Activated T-cell treated with anti-CD3 and anti-CD28 coated beads, Interleukin-2, amount 50 U/mL, for 48 hours (primary cell): ENCODE results near the gene CBY3.
"Not testable (repeated sequence)": the region's sequence is repeated elsewhere in the genome, so short reads cannot be mapped to it uniquely, and the experiment has no call there.

Experiments used
- DNase-seq, 2 experiments: peaks; one replicate each; pipeline ENCODE4 v3.0.0-alpha.2; 2020

CBY3 gene

GRCh38 chr5:179680780-179681401 lies at the start of gene CBY3:
Gene CBY3, minus strand, starts transcription at chr5:179681034. Its CDS starts 116 bp downstream, at chr5:179680918.
- no peak for DNase-seq

GRCh38 chr5:179730356-179730755 lies 49.5 kb upstream of the CBY3 start:
- DNase-seq, result no peak

- DNase-seq, result no peak
Observed at GRCh38 chr5:179729727-179730126, 48.9 kb upstream of the CBY3 start.

- no peak for DNase-seq
Observed at GRCh38 chr5:179729303-179729702, 48.5 kb upstream of the CBY3 start.

- DNase-seq, result no peak
Observed at GRCh38 chr5:179727106-179727505, 46.3 kb upstream of the CBY3 start.

- DNase-seq, result no peak
Observed at GRCh38 chr5:179724163-179724562, 43.3 kb upstream of the CBY3 start.

- no peak for DNase-seq
Observed at GRCh38 chr5:179720222-179720621, 39.4 kb upstream of the CBY3 start.

- no peak for DNase-seq
Observed at GRCh38 chr5:179716286-179716685, 35.5 kb upstream of the CBY3 start.

- no peak for DNase-seq
Observed at GRCh38 chr5:179700401-179700918, 19.6 kb upstream of the CBY3 start.

GRCh38 chr5:179699616-179700237 lies 18.9 kb upstream of the CBY3 start:
- DNase-seq, result peak; percentile 67 to 68

GRCh38 chr5:179698935-179699615 lies 18.2 kb upstream of the CBY3 start, which contains the start of gene CANX:
Gene CANX, plus strand, starts transcription at chr5:179698967. Its CDS starts 6,715 bp downstream, at chr5:179705682.
- DNase-seq, result no peak

- DNase-seq, result peak; percentile 99
Observed at GRCh38 chr5:179697993-179698934, 17.4 kb upstream of the CBY3 start.

- DNase-seq, result not testable (repeated sequence)
Observed at GRCh38 chr5:179697543-179697942, 16.7 kb upstream of the CBY3 start.

GRCh38 chr5:179697108-179697507 lies 16.3 kb upstream of the CBY3 start:
- DNase-seq, result no peak

- DNase-seq, result no peak
Observed at GRCh38 chr5:179696603-179697002, 15.8 kb upstream of the CBY3 start.

GRCh38 chr5:179694561-179694960 lies 13.7 kb upstream of the CBY3 start:
- no peak for DNase-seq

GRCh38 chr5:179689212-179689611 lies 8.4 kb upstream of the CBY3 start:
- DNase-seq, result not testable (repeated sequence)

- no peak for DNase-seq
Observed at GRCh38 chr5:179680014-179680779, 637 bp downstream of the CBY3 start.

GRCh38 chr5:179679014-179679674 lies 1.7 kb downstream of the CBY3 start:
- peak; percentile 86 to 87 for DNase-seq

- DNase-seq, result peak; percentile 96
Observed at GRCh38 chr5:179678223-179679013, 2.4 kb downstream of the CBY3 start.
